ENCODE measurements around the gene CYSTM1.
A peak's percentile ranks its signal among the peaks of the same experiment; 100 is the strongest.

The CYSTM1 gene

DNA sequence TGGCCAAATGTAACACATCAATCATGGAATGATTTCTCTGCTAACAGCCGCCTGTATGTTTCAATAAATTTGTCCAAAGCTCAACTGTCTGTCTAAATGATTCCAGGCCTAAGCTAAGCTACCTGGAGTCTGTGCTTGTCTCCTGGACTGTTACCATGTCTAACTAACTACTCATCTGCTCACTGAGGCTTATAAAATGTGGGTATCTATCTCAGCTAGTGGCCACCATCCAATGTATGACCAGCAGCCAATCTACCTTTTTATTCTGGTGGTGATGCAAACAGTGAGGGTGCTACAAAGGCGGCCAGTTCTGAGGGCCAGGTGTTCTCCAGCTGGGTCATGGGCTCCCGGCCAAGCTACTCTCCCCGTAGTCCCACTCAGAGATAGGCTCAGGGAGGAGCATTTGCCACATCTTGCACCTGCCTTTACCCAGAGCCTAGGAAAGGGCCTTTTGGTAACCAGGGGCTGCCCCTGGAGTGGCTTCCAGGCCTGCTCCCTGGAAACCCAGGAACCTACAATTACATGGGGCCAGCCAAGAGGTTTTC lies 68.8 kb downstream of the CYSTM1 start:
- ChIA-PET POLR2A (ENCODE audit: low non-redundant PET) (interaction anchor here (1.9 kb wide), 1 partner anchor 102 kb away, joined by 17 read pairs; the partner anchor contains the start of gene HBEGF), CTCF (interaction anchor here (0.6 to 5.3 kb wide), 21 partner anchors 8 to 129 kb away, joined by 3 to 61 read pairs (median 5); partner anchors contain the start of genes HBEGF, PFDN1 and SLC4A9)
- DNase-seq (ENCODE audit: low spot score), result no peak
- H3K27ac ChIP-seq, result peak overlapping the region; percentile 53; the same call in 1 of the 2 replicates
- TF ChIP-seq, protein P1, sequence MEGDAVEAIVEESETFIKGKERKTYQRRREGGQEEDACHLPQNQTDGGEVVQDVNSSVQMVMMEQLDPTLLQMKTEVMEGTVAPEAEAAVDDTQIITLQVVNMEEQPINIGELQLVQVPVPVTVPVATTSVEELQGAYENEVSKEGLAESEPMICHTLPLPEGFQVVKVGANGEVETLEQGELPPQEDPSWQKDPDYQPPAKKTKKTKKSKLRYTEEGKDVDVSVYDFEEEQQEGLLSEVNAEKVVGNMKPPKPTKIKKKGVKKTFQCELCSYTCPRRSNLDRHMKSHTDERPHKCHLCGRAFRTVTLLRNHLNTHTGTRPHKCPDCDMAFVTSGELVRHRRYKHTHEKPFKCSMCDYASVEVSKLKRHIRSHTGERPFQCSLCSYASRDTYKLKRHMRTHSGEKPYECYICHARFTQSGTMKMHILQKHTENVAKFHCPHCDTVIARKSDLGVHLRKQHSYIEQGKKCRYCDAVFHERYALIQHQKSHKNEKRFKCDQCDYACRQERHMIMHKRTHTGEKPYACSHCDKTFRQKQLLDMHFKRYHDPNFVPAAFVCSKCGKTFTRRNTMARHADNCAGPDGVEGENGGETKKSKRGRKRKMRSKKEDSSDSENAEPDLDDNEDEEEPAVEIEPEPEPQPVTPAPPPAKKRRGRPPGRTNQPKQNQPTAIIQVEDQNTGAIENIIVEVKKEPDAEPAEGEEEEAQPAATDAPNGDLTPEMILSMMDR (conservative IDR thresholded peaks at IDR 0.05; ENCODE audit: low read depth), result no peak

DNA sequence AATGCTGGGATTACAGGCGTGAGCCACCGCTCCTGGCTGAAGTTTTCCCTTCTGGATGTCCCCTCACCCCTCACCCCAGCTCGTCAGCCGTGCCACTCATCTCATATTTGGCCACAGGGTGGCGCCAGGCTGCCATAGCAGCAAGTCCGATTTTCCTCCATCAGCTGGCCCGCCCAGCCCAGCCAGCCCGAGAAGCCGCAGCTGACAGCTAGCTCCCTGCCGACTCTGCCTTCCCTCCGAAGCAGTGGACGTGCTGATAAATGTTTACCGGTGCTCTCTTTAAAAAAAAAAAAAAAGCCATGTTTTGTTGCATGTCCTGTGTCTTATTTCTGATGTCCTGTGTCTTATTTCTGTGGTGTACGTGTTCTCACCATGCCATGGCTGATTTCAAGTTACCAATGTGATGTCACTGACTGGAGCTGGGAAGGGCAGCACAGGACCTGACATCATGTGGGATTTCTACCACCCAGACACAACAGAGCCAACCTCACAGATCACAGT lies 69.6 kb downstream of the CYSTM1 start:
- peak overlapping the region; percentile 53; the same call in 1 of the 2 replicates for H3K27ac ChIP-seq
- ChIA-PET CTCF (interaction anchor here (0.5 to 5.3 kb wide), 30 partner anchors 8 to 530 kb away, joined by 3 to 61 read pairs (median 5); partner anchors contain the start of genes HBEGF, PFDN1 and SLC4A9), POLR2A (ENCODE audit: low non-redundant PET) (interaction anchor here (0.6 to 1.9 kb wide), 2 partner anchors 58 to 101 kb away, joined by 9 to 17 read pairs; partner anchors contain the start of genes HBEGF and PFDN1)
- peak; percentile 83 for DNase-seq (ENCODE audit: low spot score)
- TF ChIP-seq, protein P1 (conservative IDR thresholded peaks at IDR 0.05; ENCODE audit: low read depth), result peak; percentile 93

DNA sequence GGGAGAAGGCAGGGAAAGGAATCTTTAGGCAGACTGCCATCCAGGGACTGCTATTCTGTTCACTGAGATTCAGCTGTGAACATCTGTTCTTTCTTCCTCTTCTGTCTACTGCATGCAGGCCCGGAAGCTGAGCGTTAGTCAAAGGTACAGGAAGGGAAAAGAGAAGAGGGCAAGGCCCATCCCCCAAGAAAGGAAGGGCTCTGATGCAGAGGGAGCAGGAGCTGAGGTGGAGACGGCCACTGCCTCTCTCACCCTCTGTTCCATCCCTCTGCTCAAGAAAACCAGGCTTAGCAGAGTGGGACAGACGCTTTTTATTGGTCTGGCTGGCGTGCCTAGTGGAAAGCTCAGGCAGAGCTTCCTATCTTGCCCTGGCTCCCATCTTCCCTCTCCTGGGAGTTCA lies 70.4 kb downstream of the CYSTM1 start:
- no peak for DNase-seq (ENCODE audit: low spot score)
- peak overlapping the region; percentile 53 for H3K27ac ChIP-seq
- ChIA-PET POLR2A (ENCODE audit: low non-redundant PET) (no interaction called here), CTCF (interaction anchor here (0.6 to 5.3 kb wide), 9 partner anchors 9 to 127 kb away, joined by 3 to 61 read pairs (median 5); partner anchors contain the start of gene HBEGF)
- TF ChIP-seq, protein P1 (conservative IDR thresholded peaks at IDR 0.05; ENCODE audit: low read depth), result no peak

DNA sequence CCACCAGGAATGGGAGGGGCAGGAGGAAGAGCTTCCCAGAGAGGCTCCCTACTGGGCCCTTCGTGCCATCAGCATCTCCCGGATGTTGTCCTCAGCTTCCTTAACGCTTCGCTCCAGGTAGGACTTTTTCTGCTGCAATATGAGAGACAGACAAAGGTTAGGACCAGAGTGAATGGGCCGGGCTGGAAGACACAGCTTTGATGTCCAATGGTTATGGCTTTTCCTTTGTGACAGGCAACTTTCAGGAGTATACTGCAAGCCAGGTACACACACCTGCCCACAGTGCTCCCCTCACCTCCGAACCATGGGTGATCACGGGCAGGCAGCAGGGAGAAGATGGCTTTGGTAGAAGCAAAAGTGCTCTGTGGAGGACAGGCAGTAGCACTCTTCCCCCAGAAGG lies 70.9 kb downstream of the CYSTM1 start:
- DNase-seq (ENCODE audit: low spot score), result no peak
- TF ChIP-seq, protein P1 (conservative IDR thresholded peaks at IDR 0.05; ENCODE audit: low read depth), result no peak
- peak overlapping the region; percentile 53 for H3K27ac ChIP-seq
- CTCF ChIA-PET, result interaction anchor here (0.6 to 5.3 kb wide), 5 partner anchors 57 to 113 kb away, joined by 3 to 55 read pairs (median 5); partner anchors contain the start of genes HBEGF and PFDN1
- POLR2A ChIA-PET (ENCODE audit: low non-redundant PET), result interaction anchor here (1.3 kb wide), 1 partner anchor 101 kb away, joined by 5 read pairs; the partner anchor contains the start of gene HBEGF

DNA sequence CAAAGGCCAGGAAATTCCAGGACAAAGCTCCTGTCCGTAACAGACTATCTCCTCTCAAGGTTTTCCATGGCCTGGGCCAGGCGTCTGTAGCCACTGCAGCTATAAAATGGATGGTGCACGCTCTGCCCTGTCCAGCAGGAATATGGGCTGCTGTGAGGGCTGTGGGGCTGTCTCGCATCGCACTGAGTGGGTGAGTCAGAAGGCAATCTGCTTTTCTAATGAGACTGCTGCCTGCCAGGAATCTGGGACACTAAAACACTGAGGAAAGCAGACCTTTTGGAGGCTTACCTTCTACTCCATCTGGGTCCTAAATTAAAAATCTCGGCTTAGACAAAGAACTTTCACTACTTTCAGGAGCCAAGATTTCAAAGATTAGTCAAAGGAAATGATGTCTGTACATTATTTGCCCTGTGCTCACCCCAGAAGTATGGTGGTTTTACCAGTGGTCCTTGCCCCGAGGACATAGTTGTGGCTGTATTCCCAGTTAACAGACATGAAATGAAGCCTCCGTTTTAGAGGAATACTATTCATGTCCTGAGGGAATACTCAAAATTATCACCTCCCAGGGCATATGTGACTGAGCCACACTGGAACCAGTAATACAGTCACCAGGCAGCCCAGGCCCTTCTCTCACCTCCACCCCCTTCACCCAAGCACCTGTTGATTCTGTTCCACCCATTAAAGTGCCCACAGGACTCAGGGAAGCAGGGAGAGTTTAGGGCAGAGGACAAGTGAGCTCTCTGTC lies 71.6 kb downstream of the CYSTM1 start:
- CTCF ChIA-PET, result interaction anchor here (0.6 to 5.3 kb wide), 9 partner anchors 9 to 129 kb away, joined by 3 to 44 read pairs (median 5); partner anchors contain the start of genes HBEGF and PFDN1
- DNase-seq (ENCODE audit: low spot score), result no peak
- TF ChIP-seq, protein P1 (conservative IDR thresholded peaks at IDR 0.05; ENCODE audit: low read depth), result no peak
- peak overlapping the region; percentile 53 for H3K27ac ChIP-seq
- POLR2A ChIA-PET (ENCODE audit: low non-redundant PET), result interaction anchor here (1.3 kb wide), 1 partner anchor 100 kb away, joined by 5 read pairs; the partner anchor contains the start of gene HBEGF

DNA sequence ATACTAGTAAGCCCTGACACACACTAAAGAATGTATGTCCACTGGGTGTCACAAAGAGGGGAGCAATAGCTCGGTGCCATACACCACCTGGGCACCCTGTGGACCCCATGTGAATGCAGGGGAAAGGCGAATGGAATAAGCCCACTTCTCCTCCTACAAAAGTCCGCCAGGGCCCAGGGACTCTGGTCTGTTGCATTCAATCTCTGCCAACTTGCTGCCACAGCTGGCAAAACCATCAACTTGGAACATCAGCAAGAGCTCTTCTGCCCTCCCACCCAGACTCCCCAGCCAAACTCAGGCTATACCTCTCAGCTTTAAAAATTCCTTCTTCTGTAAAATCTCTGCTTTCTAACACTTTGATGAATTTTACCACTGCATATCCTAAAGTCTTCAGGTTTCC lies 73.4 kb downstream of the CYSTM1 start:
- H3K27ac ChIP-seq, result no peak overlapping the region
- ChIA-PET POLR2A (ENCODE audit: low non-redundant PET) (no interaction called here), CTCF (interaction anchor here (0.7 to 1.7 kb wide), 3 partner anchors 11 to 115 kb away, joined by 3 to 5 read pairs (median 4); no protein-coding TSS in a partner anchor)
- TF ChIP-seq, protein P1 (conservative IDR thresholded peaks at IDR 0.05; ENCODE audit: low read depth), result no peak
- DNase-seq (ENCODE audit: low spot score), result no peak
